KMS-11 (cell line): ENCODE measurements around the gene SLC39A3.

Experiments used
- H2AFZ ChIP-seq: fragments of 200-600 bp; sonication (generic); 2 replicates; pipeline ENCODE4 v1.6.1; 2016; ENCODE audit warnings: antibody characterized with exemption, mixed run types, low read depth
- H3K27ac ChIP-seq: fragments of 200-600 bp; sonication (generic); 2 replicates; pipeline ENCODE4 v1.6.1; 2016; ENCODE audit warnings: mild to moderate bottlenecking, mixed run types
- H3K27me3 ChIP-seq: fragments of 200-600 bp; sonication (generic); 2 replicates; pipeline ENCODE4 v1.6.1; 2017; ENCODE audit warnings: mild to moderate bottlenecking, low read depth, mixed run types, moderate library complexity; ENCODE audit not compliant: insufficient read depth
- H3K36me3 ChIP-seq: fragments of 200-600 bp; sonication (generic); 2 replicates; pipeline ENCODE4 v1.6.1; 2017; ENCODE audit warnings: mild to moderate bottlenecking, mixed run types; ENCODE audit not compliant: insufficient read depth
- H3K4me1 ChIP-seq: fragments of 200-600 bp; sonication (generic); 2 replicates; pipeline ENCODE4 v1.6.1; 2016; ENCODE audit warnings: mild to moderate bottlenecking, low read depth, mixed run types; ENCODE audit not compliant: poor library complexity, severe bottlenecking
- H3K4me2 ChIP-seq: fragments of 200-600 bp; sonication (generic); 2 replicates; pipeline ENCODE4 v1.7.0; 2016; ENCODE audit warnings: mild to moderate bottlenecking, mixed run types
- H3K4me3 ChIP-seq: fragments of 200-600 bp; sonication (generic); IDR thresholded peaks from 2 replicates; pipeline ENCODE4 v1.6.1; 2017; ENCODE audit warnings: low read depth, low read length, mixed read lengths; ENCODE audit not compliant: insufficient read depth
- H3K79me2 ChIP-seq: fragments of 200-600 bp; sonication (generic); 2 replicates; pipeline ENCODE4 v1.6.1; 2016; ENCODE audit warnings: low read depth, mixed run types; ENCODE audit not compliant: insufficient read depth
- H3K9ac ChIP-seq: fragments of 200-600 bp; sonication (generic); 2 replicates; pipeline ENCODE4 v1.6.1; 2016; ENCODE audit warnings: mild to moderate bottlenecking, mixed run types
- H4K20me1 ChIP-seq: fragments of 200-600 bp; sonication (generic); 2 replicates; pipeline ENCODE4 v1.6.1; 2016; ENCODE audit warnings: mild to moderate bottlenecking, mixed run types; ENCODE audit not compliant: insufficient read depth
- TF ChIP-seq, protein P1 (sequence below): fragments of 200-600 bp; sonication (generic); conservative IDR thresholded peaks from 2 replicates; pipeline ENCODE4 v1.6.1; 2017; ENCODE audit warnings: low read depth, mild to moderate bottlenecking, antibody characterized with exemption, low read length, moderate library complexity, mixed read lengths

SLC39A3 gene

DNA sequence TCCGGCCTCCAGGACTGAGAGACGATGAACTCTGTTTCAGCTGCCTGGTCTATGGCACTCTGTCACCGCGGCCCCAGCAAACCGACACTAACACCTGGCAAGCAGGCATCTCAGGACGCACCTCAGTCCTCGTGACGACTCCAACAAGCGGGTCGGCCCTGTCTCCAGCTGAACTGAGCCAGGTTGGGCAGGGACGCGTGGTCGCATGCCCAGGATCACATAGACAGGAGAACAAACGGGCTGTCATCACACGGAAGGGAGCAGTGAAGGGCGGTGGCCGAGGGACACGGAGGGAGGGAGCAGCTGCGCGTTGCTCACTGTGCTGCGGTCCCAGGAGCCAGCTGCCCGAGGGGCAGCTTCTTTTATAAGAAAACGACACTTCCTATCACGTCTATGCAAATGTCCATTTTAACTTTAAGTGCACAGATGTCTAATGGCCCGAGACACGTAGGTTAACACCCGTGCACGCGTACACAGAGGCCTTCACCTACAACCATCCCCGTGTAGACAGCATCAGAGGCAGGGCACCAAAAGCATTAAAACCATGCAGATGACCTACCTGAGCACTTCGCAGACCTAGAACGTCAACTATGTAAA is 34.4 kb upstream of the SLC39A3 start:
- H3K9ac ChIP-seq = no peak overlapping the region
- TF ChIP-seq, protein P1, sequence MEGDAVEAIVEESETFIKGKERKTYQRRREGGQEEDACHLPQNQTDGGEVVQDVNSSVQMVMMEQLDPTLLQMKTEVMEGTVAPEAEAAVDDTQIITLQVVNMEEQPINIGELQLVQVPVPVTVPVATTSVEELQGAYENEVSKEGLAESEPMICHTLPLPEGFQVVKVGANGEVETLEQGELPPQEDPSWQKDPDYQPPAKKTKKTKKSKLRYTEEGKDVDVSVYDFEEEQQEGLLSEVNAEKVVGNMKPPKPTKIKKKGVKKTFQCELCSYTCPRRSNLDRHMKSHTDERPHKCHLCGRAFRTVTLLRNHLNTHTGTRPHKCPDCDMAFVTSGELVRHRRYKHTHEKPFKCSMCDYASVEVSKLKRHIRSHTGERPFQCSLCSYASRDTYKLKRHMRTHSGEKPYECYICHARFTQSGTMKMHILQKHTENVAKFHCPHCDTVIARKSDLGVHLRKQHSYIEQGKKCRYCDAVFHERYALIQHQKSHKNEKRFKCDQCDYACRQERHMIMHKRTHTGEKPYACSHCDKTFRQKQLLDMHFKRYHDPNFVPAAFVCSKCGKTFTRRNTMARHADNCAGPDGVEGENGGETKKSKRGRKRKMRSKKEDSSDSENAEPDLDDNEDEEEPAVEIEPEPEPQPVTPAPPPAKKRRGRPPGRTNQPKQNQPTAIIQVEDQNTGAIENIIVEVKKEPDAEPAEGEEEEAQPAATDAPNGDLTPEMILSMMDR = no peak

DNA sequence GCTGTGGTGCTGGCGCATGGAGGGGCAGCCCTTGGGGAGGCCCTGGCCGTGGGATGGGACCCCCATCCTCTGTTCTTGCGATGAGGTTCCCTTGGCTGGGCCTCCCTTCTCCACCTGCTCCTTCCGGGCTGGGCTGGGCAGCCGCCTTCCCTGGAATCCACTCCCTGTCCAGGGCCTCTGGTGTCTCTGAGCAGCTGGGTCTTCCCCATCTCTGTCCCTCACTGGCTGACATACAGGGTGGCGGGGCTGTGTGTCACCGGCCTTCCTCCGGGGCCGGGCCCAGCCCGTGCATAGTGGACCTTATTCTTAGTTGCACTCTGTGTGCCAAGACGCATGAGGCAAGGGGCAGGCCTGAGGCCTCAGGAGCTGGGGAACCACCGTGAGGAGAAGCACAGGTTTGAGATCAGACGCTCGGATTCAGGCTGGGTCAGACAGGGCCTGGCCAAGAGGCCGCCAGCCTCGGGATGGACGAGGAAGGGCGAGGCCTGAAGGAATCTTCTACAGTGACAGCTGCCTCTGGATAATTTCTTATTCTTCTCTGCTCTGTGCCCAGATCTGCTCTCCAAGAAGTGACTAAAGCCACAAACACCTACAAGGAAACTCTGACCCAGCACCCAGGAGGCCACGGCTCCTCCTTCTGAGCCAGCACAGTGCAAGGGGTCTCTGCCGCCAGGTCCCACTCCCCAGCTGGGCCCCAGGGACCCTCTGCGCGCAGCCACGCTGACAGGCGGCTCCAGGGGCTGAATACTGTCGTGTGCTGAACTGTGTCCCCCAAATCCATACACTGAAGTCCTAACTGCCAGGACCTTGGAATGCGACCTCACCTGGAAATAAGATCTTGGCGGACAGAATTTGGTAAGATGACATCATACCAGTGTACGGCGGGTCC is 32.2 kb upstream of the SLC39A3 start:
- no peak overlapping the region for H3K4me3 ChIP-seq
- peaks cover 60% of the 10 kb centered on the region for H3K79me2 ChIP-seq
- no peaks in the 10 kb centered on the region for H3K4me1 ChIP-seq
- no peak overlapping the region for H3K9ac ChIP-seq
- H3K27me3 ChIP-seq = no peaks in the 10 kb centered on the region
- no peaks in the 10 kb centered on the region; the same call in 1 of the 2 replicates for H4K20me1 ChIP-seq
- H2AFZ ChIP-seq = no peak overlapping the region
- TF ChIP-seq, protein P1 = no peak
- H3K27ac ChIP-seq = no peak overlapping the region
- no peak overlapping the region for H3K4me2 ChIP-seq
- H3K36me3 ChIP-seq = no peaks in the 10 kb centered on the region

More for the DNA sequence above, 34.4 kb upstream of the SLC39A3 start:
- Histone ChIP-seq H4K20me1 (no peaks in the 10 kb centered on the region; the same call in 1 of the 2 replicates), H3K27me3 (no peaks in the 10 kb centered on the region), H3K4me3 (no peak overlapping the region), H3K36me3 (no peaks in the 10 kb centered on the region), H3K4me2 (no peak overlapping the region), H3K27ac (no peak overlapping the region), H3K4me1 (no peaks in the 10 kb centered on the region), H2AFZ (no peak overlapping the region), H3K79me2 (peaks cover 82% of the 10 kb centered on the region)

DNA sequence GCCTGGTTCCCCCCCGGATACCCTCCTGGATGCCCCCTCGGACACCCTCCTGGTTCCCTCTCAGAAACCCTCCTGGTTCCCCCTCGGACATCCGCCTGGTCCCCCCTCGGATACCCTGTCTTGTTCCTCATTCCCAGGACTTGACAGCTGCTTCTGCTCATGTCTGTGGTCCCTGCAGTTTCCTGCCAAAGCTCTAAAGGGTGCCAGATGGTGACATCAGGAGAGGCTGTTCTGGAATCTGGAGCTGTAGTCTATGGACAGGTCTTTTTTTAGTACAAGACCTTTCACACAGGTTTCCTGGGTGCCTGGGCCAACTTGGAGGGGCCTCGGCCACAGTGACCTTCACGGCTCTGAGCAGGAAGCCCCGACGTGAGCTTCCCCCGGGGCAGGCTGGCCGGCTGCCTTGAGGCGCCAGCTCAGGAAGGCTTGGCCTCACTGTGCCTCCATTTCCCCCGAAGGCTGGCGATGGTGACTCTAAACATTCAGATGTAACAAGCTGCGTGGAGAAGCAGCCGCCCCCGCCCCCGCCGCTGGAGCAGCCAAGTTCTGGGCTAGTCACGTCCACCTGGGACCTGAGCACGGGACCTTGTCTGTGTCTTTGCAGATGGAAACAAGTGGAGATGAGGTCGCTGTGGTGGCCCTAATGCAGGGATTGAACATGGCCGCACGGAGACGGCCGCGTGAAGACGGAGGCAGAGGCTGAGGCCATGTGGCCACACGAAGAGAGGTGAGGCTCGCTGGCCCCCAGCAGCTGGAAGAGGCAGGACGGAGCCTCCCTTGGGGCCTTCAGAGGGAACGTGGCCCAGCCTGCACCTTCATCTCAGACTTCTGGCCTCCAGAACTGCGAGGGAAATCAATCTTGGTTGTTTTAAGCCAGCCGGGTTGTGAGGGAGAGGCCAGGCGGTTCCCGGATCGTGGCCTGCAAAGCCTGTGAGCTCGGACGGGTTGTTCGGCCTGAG is 30.5 kb upstream of the SLC39A3 start:
- Histone ChIP-seq H3K36me3 (no peaks in the 10 kb centered on the region; the same call in 1 of the 2 replicates), H3K4me3 (no peak overlapping the region), H3K9ac (no peak overlapping the region), H3K27me3 (no peaks in the 10 kb centered on the region), H3K27ac (no peak overlapping the region), H3K4me1 (no peaks in the 10 kb centered on the region), H3K79me2 (peaks cover 43% of the 10 kb centered on the region), H2AFZ (no peak overlapping the region), H4K20me1 (no peaks in the 10 kb centered on the region; the same call in 1 of the 2 replicates), H3K4me2 (no peak overlapping the region)
- TF ChIP-seq, protein P1 = no peak

DNA sequence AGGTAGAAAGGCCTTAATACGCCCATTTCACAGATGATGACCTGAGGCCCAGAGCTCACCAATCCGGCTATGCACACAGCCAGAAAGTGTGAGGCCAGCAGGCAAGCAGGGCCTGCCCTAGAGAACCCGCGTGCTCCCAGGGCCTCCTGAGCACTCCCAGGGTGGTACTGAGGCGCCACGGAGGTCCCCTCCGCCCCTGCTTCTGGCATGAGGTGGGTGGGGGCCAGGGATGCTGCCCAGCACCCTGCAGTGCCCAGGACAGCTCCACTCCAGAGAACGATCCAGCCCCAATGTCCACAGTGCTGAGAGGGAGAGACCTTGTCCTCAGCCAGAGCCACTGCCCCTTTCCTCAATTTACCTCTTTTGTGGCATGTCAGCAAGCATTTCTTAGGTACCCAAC is 29.4 kb upstream of the SLC39A3 start:
- Histone ChIP-seq H2AFZ (no peak overlapping the region), H4K20me1 (no peaks in the 10 kb centered on the region; the same call in 1 of the 2 replicates), H3K4me1 (no peaks in the 10 kb centered on the region), H3K79me2 (peaks cover 32% of the 10 kb centered on the region; the same call in 1 of the 2 replicates), H3K27me3 (no peaks in the 10 kb centered on the region), H3K4me2 (no peak overlapping the region), H3K4me3 (no peak overlapping the region), H3K9ac (no peak overlapping the region), H3K27ac (no peak overlapping the region), H3K36me3 (no peaks in the 10 kb centered on the region; the same call in 1 of the 2 replicates)
- TF ChIP-seq, protein P1 = no peak
